GM10248 (cell line): ENCODE data around the gene ACVR2B.

Experiments
- CTCF ChIA-PET: fragments of 300-600 bp; sonication (Branson Sonifier 250); formaldehyde crosslinking; extraction: SDS; loops from one replicate; lab custom pipeline; 2021; ENCODE audit warnings: antibody characterized with exemption; lab: Yijun Ruan, JAX
- POLR2A ChIA-PET: fragments of 350-650 bp; sonication (Branson Sonifier 250); formaldehyde crosslinking; extraction: SDS; loops from one replicate; lab custom pipeline; 2020; ENCODE audit warnings: antibody characterized with exemption; lab: Yijun Ruan, JAX
- DNase-seq: peaks from one replicate; pipeline ENCODE4 v3.0.0; 2012; ENCODE audit errors: extremely low spot score
- CTCF ChIP-seq: IDR thresholded peaks from 2 replicates; pipeline ENCODE4 v1.5.1; 2012; ENCODE audit warnings: mild to moderate bottlenecking, low read depth; ENCODE audit errors: extremely low read depth, missing control alignments, control extremely low read depth

Gene ACVR2B

GRCh38 chr3:38497031-38497430, 43.3 kb downstream of the ACVR2B start:
- POLR2A ChIA-PET = interaction anchor here (0.7 kb wide), 1 partner anchor 16 kb away, joined by 3 read pairs; no protein-coding TSS in a partner anchor
- CTCF ChIA-PET = interaction anchor here (1.0 to 4.5 kb wide), 15 partner anchors 11 to 554 kb away, joined by 3 to 50 read pairs (median 5); partner anchors contain the start of gene XYLB
- no peak for TF ChIP-seq CTCF
- DNase-seq = no peak

GRCh38 chr3:38500688-38501417, 47.2 kb downstream of the ACVR2B start:
- no peak for DNase-seq
- CTCF ChIA-PET = interaction anchor here (0.9 to 4.3 kb wide), 5 partner anchors 9 to 21 kb away, joined by 3 to 21 read pairs (median 4); no protein-coding TSS in a partner anchor
- TF ChIP-seq CTCF = no peak
- POLR2A ChIA-PET = interaction anchor here (0.8 kb wide), 1 partner anchor 12 kb away, joined by 3 read pairs; no protein-coding TSS in a partner anchor

- TF ChIP-seq CTCF = no peak
- peak; percentile 54 for DNase-seq
- ChIA-PET CTCF (interaction anchor here (0.7 to 8.6 kb wide), 7 partner anchors 11 to 523 kb away, joined by 3 to 106 read pairs (median 7); partner anchors contain the start of gene EXOG), POLR2A (no interaction called here)
These were observed 53.4 kb downstream of the ACVR2B start for GRCh38 chr3:38507120-38507519.

- POLR2A ChIA-PET = no interaction called here
- CTCF ChIA-PET = interaction anchor here (0.9 to 8.6 kb wide), 4 partner anchors 9 to 229 kb away, joined by 4 to 106 read pairs (median 27); partner anchors contain the start of gene EXOG
- no peak for DNase-seq
- TF ChIP-seq CTCF = no peak
These were observed 56.0 kb downstream of the ACVR2B start for GRCh38 chr3:38509732-38510131.

GRCh38 chr3:38510631-38511030, 56.9 kb downstream of the ACVR2B start:
- DNase-seq = no peak
- TF ChIP-seq CTCF = no peak
- CTCF ChIA-PET = interaction anchor here (1.8 to 8.6 kb wide), 3 partner anchors 9 to 229 kb away, joined by 4 to 106 read pairs (median 50); partner anchors contain the start of gene EXOG
- POLR2A ChIA-PET = no interaction called here

GRCh38 chr3:38511546-38511945, 57.9 kb downstream of the ACVR2B start:
- ChIA-PET CTCF (interaction anchor here (1.0 to 8.6 kb wide), 2 partner anchors 9 to 656 kb away, joined by 3 to 106 read pairs; no protein-coding TSS in a partner anchor), POLR2A (no interaction called here)
- DNase-seq = no peak
- no peak for TF ChIP-seq CTCF
